Cardiac muscle cell (in vitro differentiated cells and primary cell): ENCODE results near the gene EEPD1. TPM values are rescaled to one million over a fixed set of nuclear protein-coding genes. Genes with fewer than 3 reads are reported as not detected.
A peak's percentile ranks its signal among the peaks of the same experiment; 100 is the strongest.

Experiments
- DNase-seq, 2 donors: peaks; one replicate each; pipeline versions ENCODE4 v3.0.0 to v3.0.0-alpha.2; 2010 to 2017; ENCODE audit warnings: low read depth in 1 of 2, low spot score in 1 of 2
- H3K27ac ChIP-seq: fragments of 200-600 bp; sonication (generic); 2 replicates; pipeline ENCODE4 v1.5.1; 2016
- H3K27me3 ChIP-seq: fragments of 200-600 bp; sonication (generic); 2 replicates; pipeline ENCODE4 v1.6.0; 2016; ENCODE audit warnings: control low read depth
- H3K36me3 ChIP-seq: fragments of 200-600 bp; sonication (generic); 2 replicates; pipeline ENCODE4 v1.5.1; 2016; ENCODE audit warnings: control low read depth
- H3K4me1 ChIP-seq: fragments of 200-600 bp; sonication (generic); 2 replicates; pipeline ENCODE4 v1.8.1; 2017; ENCODE audit warnings: low read depth, mild to moderate bottlenecking, mixed run types
- H3K4me3 ChIP-seq: fragments of 200-600 bp; sonication (generic); 2 replicates; pipeline ENCODE4 v1.5.1; 2016; ENCODE audit warnings: mild to moderate bottlenecking
- H3K9me3 ChIP-seq: fragments of 200-600 bp; sonication (generic); 2 replicates; pipeline ENCODE4 v1.5.1; 2017; ENCODE audit warnings: low read depth, mild to moderate bottlenecking, control low read depth
- polyA plus RNA-seq: library from polyadenylated mRNA; unstranded; fragments of >200 nt; fragmentation: Nextera tagmentation; extraction: Ambion mirVana; gene quantifications from 2 replicates; pipeline ENCODE4 v1.2.1, GENCODE V29; 2016
- total RNA-seq: library from RNA; depleted of rRNA; stranded (reverse); fragments of >200 nt; gene quantifications from 2 replicates; pipeline ENCODE4 v1.2.3, GENCODE V29; 2016
- TF ChIP-seq, protein P1 (sequence below): IDR thresholded peaks from 2 replicates; pipeline ENCODE4 v1.5.1; 2012; ENCODE audit warnings: low read depth, mild to moderate bottlenecking, low read length

The EEPD1 gene
- total and polyA plus RNA-seq, 2 experiments from 2014 or later = 4.8 to 11.9 TPM

- Histone ChIP-seq H3K4me3 (no peak overlapping the region), H3K36me3 (no peaks in the 10 kb centered on the region), H3K4me1 (no peaks in the 10 kb centered on the region), H3K9me3 (no peaks in the 10 kb centered on the region), H3K27ac (no peak overlapping the region), H3K27me3 (no peaks in the 10 kb centered on the region)
- peak in 1 of 2 donors; percentile 32 for DNase-seq
- TF ChIP-seq, protein P1, sequence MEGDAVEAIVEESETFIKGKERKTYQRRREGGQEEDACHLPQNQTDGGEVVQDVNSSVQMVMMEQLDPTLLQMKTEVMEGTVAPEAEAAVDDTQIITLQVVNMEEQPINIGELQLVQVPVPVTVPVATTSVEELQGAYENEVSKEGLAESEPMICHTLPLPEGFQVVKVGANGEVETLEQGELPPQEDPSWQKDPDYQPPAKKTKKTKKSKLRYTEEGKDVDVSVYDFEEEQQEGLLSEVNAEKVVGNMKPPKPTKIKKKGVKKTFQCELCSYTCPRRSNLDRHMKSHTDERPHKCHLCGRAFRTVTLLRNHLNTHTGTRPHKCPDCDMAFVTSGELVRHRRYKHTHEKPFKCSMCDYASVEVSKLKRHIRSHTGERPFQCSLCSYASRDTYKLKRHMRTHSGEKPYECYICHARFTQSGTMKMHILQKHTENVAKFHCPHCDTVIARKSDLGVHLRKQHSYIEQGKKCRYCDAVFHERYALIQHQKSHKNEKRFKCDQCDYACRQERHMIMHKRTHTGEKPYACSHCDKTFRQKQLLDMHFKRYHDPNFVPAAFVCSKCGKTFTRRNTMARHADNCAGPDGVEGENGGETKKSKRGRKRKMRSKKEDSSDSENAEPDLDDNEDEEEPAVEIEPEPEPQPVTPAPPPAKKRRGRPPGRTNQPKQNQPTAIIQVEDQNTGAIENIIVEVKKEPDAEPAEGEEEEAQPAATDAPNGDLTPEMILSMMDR = no peak
Observed at GRCh38 chr7:36165059-36165458, 12.0 kb downstream of the EEPD1 start.

DNA sequence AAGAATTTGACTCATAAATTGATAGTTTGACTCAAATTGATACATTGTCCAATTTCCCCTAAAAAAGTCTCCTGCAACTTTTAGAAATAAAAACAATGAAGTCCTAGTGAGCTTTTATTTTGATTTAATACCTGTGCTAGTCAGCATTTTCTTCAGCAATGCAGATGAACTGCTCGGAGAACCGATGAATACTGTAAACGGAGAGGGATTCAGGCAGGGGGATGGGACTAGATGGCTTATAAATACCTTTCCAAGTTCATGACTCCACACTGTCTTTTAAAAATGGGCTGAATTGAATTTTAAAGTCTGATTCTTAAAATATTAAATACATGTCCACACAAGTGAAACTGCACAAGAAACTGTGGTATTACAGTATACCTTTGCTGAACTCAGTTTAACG, 12.7 kb downstream of the EEPD1 start:
- no peaks in the 10 kb centered on the region for H3K27me3 ChIP-seq
- no peaks in the 10 kb centered on the region for H3K36me3 ChIP-seq

DNA sequence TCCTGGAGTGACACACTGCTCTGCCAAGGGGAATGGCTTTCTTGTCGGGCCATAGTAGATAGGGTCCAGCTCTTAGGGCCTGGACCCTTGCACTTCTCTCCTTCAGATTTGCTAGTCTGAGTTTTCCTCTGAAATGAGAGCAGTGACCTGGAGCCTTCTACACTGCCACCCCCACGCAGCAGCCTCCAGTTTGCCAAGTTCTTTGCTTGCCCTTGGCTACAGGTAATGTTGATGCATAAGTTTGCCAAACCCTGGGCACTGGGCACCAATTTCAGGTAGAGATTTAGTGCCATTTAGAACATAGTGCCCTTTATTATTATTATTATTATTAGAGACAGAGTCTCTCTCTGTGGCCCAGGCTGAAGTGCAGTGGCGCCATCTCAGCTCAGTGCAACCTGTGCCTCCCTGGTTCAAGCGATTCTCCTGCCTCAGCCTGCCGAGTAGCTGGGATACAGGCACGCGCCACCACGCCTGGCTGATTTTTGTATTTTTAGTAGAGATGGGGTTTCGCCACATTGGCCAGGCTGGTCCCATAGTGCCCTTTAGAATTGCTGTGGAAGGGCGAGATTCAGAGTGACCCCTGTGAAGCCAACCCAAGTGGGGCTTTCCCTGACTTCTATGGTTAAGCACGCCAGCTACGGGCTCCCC, 14.5 kb downstream of the EEPD1 start:
- Histone ChIP-seq H3K27me3 (no peaks in the 10 kb centered on the region), H3K27ac (no peak overlapping the region), H3K4me1 (no peaks in the 10 kb centered on the region), H3K4me3 (no peak overlapping the region), H3K36me3 (no peaks in the 10 kb centered on the region), H3K9me3 (no peaks in the 10 kb centered on the region)
- TF ChIP-seq, protein P1 = no peak
- DNase-seq = no peak

More for the DNA sequence above, 12.7 kb downstream of the EEPD1 start:
- TF ChIP-seq, protein P1 = no peak
- no peaks in the 10 kb centered on the region for H3K4me1 ChIP-seq
- no peak for DNase-seq
- H3K9me3 ChIP-seq = no peaks in the 10 kb centered on the region
- no peak overlapping the region for H3K4me3 ChIP-seq
- no peak overlapping the region for H3K27ac ChIP-seq

DNA sequence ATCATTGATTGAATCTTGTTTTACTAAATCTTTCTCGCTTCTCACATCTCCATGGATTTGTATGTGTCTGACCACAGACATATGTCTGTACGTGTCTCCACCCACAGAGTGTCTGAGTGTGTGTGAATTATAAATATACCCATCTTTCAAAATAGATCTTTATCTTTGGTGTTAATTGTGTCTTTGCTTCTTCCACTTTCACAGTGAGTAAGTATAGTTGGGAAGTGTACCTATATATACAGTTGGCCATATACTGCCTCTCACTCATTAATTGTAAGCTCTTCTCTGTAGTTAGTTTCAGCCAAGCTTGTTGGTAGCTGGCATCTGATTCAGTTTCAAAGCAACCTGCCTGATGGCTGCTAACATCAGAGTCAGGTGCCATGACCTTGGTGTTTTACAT, 18.4 kb downstream of the EEPD1 start:
- no peak overlapping the region for H3K4me3 ChIP-seq
- H3K4me1 ChIP-seq = no peaks in the 10 kb centered on the region

GRCh38 chr7:36175886-36176285, 22.8 kb downstream of the EEPD1 start:
- no peaks in the 10 kb centered on the region for H3K36me3 ChIP-seq
- H3K27me3 ChIP-seq = no peaks in the 10 kb centered on the region
- TF ChIP-seq, protein P1 = no peak
- no peaks in the 10 kb centered on the region for H3K9me3 ChIP-seq
- DNase-seq = no peak
- no peak overlapping the region for H3K4me3 ChIP-seq
- H3K27ac ChIP-seq = no peak overlapping the region
- H3K4me1 ChIP-seq = no peaks in the 10 kb centered on the region

More for the DNA sequence above, 18.4 kb downstream of the EEPD1 start:
- Histone ChIP-seq H3K36me3 (no peaks in the 10 kb centered on the region), H3K27me3 (no peaks in the 10 kb centered on the region), H3K27ac (no peak overlapping the region), H3K9me3 (no peaks in the 10 kb centered on the region)
- TF ChIP-seq, protein P1 = no peak
- DNase-seq = no peak

GRCh38 chr7:36176697-36177096, 23.6 kb downstream of the EEPD1 start:
- DNase-seq = no peak
- H3K4me1 ChIP-seq = no peaks in the 10 kb centered on the region
- TF ChIP-seq, protein P1 = no peak
- no peaks in the 10 kb centered on the region for H3K9me3 ChIP-seq
- H3K4me3 ChIP-seq = no peak overlapping the region
- H3K27me3 ChIP-seq = no peaks in the 10 kb centered on the region
- H3K27ac ChIP-seq = no peak overlapping the region
- no peaks in the 10 kb centered on the region for H3K36me3 ChIP-seq
